Measurements from ENCODE around the gene DNAH17.

Gene DNAH17

DNA sequence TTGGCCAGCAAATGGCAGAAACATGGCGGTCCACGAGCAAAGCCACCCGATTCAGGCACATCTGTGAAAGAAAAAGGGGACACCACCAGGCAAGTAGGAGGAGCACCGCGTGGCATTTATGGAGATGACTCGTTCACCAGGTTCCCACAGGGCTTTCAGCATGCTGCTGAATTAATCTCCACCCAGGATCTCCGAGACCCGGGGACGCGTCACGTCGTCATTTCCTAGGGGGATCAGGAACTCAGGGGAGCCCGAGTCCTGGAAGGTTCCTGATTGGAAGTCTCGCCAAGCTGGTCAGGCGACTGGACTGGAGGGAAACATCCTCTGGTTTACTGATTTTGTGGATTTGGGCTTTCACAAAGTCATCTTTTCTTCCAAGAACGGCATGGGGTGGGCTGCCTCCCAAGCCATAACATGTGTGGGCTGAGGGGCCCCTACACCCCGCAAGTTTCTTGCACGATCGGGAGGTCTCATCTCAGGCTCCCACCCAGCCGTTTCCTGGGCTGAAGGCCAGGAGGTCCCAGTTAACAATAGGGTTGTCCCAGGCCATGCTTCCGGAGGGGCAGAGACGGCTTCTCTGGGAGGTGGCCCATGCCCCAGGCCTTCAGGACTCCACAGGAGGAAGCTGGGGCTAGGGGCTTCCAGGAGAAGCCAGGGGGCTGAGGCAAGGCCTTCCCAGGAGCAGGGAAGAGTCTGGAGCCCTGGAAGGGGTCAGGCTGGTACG, 645 bp downstream of the DNAH17 start:
- TF ChIP-seq, protein P1, sequence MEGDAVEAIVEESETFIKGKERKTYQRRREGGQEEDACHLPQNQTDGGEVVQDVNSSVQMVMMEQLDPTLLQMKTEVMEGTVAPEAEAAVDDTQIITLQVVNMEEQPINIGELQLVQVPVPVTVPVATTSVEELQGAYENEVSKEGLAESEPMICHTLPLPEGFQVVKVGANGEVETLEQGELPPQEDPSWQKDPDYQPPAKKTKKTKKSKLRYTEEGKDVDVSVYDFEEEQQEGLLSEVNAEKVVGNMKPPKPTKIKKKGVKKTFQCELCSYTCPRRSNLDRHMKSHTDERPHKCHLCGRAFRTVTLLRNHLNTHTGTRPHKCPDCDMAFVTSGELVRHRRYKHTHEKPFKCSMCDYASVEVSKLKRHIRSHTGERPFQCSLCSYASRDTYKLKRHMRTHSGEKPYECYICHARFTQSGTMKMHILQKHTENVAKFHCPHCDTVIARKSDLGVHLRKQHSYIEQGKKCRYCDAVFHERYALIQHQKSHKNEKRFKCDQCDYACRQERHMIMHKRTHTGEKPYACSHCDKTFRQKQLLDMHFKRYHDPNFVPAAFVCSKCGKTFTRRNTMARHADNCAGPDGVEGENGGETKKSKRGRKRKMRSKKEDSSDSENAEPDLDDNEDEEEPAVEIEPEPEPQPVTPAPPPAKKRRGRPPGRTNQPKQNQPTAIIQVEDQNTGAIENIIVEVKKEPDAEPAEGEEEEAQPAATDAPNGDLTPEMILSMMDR (IDR thresholded peaks at IDR 0.05; ENCODE audit: low read depth, low read length), result no peak

DNA sequence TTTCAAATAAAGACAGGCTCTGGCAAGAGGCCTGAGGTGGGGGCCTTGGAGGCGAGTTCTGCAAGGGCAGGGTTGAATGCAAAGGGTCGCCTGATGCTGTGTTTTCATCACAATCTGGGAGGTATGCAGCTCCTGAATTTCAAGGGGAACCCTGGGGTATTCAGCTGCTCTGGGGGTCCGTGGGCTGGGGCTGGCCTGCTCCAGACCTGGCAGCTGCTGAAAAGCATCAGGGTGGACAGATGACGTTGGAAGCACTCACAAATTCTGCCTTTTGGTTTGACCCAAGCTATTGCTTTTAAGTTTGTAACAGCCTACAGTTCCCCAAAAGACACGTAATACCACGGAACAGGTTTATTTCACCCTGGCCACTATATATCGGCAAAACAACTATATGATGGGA, 1.3 kb downstream of the DNAH17 start:
- TF ChIP-seq, protein P1 (IDR thresholded peaks at IDR 0.05; ENCODE audit: low read depth, low read length), result no peak
- DNase-seq, result no peak
- H3K27me3 ChIP-seq, result no peaks in the 10 kb centered on the region

More for the DNA sequence above, 645 bp downstream of the DNAH17 start:
- Histone ChIP-seq H3K27me3 (no peaks in the 10 kb centered on the region), H3K4me1 (no peaks in the 10 kb centered on the region), H3K4me3 (ENCODE audit: low read depth, low read length) (no peak overlapping the region), H3K9me3 (no peaks in the 10 kb centered on the region), H3K36me3 (no peaks in the 10 kb centered on the region)
- DNase-seq, result no peak

DNA sequence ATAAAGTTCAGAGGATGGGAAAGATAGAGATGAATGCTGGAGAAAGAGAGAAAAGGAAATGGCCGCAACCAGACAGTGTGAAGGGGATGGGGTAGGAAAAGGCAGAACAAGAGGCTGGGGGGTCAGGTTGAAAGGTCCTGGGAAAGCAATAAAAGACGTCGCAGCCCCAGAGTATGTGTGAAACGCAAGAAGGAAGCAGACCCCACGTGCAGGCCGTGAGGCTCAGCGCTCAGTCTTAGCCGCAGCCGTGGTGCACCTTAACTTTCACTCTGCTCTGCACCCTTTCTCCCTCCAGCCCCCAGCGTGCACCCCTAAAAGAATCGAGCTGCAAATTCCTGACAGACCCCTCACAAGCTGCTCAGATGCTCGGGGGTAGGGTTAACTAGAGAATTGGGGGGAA, 1.9 kb downstream of the DNAH17 start:
- H3K9me3 ChIP-seq, result no peaks in the 10 kb centered on the region
- H3K36me3 ChIP-seq, result no peaks in the 10 kb centered on the region
- no peaks in the 10 kb centered on the region for H3K4me1 ChIP-seq
- DNase-seq, result no peak
- no peak overlapping the region for H3K4me3 ChIP-seq (ENCODE audit: low read depth, low read length)
- TF ChIP-seq, protein P1 (IDR thresholded peaks at IDR 0.05; ENCODE audit: low read depth, low read length), result no peak
- no peaks in the 10 kb centered on the region for H3K27me3 ChIP-seq

More for the DNA sequence above, 1.3 kb downstream of the DNAH17 start:
- Histone ChIP-seq H3K4me3 (ENCODE audit: low read depth, low read length) (no peak overlapping the region), H3K36me3 (no peaks in the 10 kb centered on the region), H3K4me1 (no peaks in the 10 kb centered on the region), H3K9me3 (no peaks in the 10 kb centered on the region)

DNA sequence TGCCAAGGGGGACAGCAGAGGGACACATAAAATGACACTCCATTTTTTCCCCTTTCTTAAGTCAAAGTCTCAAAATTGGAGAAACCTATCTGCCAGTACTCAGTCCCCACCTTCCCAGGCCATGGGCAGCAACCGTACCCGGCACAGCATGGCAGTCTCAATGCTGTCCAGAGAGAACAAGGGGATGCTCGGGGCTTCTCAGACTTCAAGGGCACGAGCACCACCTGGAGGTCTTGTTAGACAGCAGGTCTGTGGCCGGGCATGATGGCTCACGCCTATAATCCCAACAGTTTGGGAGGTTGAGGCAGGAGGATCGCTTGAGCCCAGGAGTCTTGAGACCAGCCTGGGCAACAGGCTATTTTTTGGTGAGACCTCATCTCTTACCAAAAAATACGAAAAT, 3.2 kb downstream of the DNAH17 start:
- H3K27me3 ChIP-seq, result no peaks in the 10 kb centered on the region
- TF ChIP-seq, protein P1 (IDR thresholded peaks at IDR 0.05; ENCODE audit: low read depth, low read length), result peak; percentile 25; the same call in 1 of the 2 replicates
- peak; percentile 38 for DNase-seq

DNA sequence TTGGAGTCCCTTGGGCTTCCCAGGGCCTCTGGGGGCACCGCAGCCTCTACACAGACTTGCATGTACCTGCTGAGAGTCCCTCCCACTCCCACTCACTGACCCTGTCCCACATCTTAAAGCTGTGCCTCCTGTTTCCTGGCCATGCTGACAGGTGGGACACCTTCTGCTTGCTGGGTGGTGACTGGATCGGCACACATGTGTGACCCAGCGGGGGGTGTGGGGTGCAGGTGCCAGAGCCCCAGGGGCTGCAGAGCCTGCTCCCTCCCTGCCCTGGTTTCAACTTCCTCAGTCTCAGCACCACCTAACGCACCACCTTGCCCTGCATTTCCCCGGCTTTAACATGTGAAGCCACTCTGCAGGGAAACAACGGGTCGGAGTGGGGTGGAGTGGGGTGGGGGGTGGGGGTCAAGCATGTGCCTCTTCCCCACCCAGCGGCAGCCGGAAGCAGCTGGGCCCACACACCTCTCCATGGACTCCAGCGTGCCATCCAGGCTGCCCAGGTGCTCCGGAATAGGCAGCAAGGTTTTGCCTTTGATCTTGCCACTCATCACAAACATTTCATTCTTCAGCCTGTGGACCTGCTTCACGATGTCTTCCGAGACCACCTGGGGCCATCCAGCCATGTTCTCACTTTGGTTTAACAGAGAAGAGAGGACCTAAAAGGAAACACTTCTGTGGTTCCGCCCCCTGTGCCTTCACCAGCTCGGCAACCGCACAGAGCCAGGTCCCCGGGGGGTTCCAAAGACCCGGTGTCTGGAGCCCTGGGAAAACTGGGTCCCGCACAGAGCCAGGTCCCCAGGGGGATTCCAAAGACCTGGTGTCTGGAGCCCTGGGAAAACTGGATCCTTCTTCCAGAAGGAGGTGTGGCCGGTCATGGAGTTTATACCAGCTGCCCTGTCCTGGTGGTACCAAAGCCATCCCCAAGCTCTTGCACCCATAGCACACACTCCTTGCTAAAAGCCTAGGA, 4.7 kb downstream of the DNAH17 start:
- Histone ChIP-seq H3K27me3 (no peaks in the 10 kb centered on the region), H3K9me3 (no peaks in the 10 kb centered on the region), H3K36me3 (no peaks in the 10 kb centered on the region), H3K4me3 (ENCODE audit: low read depth, low read length) (no peak overlapping the region), H3K4me1 (peaks cover 7% of the 10 kb centered on the region; the same call in 1 of the 2 replicates)
- peak; percentile 69 for DNase-seq
- TF ChIP-seq, protein P1 (IDR thresholded peaks at IDR 0.05; ENCODE audit: low read depth, low read length), result no peak

More for the DNA sequence above, 3.2 kb downstream of the DNAH17 start:
- Histone ChIP-seq H3K9me3 (no peaks in the 10 kb centered on the region), H3K36me3 (no peaks in the 10 kb centered on the region), H3K4me1 (no peaks in the 10 kb centered on the region), H3K4me3 (ENCODE audit: low read depth, low read length) (no peak overlapping the region)
